OCI-LY3 (cell line): ENCODE results near the gene CNTN5.
"Not testable (repeated sequence)": the region's sequence is repeated elsewhere in the genome, so short reads cannot be mapped to it uniquely, and the experiment has no call there.

Experiments
- H2AFZ ChIP-seq: fragments of 200-600, 300-600 bp; shearing (Covaris generic); 2 replicates; pipeline ENCODE4 v1.6.0; 2014; ENCODE audit warnings: antibody characterized with exemption, low read depth, low read length
- H3K27ac ChIP-seq: fragments of 200-600, 300-600 bp; sonication (generic); 2 replicates; pipeline ENCODE4 v1.5.1; 2014; ENCODE audit warnings: mild to moderate bottlenecking, low read length, moderate library complexity, mixed read lengths
- H3K27me3 ChIP-seq: fragments of 200-600, 300-600 bp; sonication (generic); 2 replicates; pipeline ENCODE4 v1.6.1; 2014; ENCODE audit warnings: low read depth, low read length, mixed read lengths
- H3K36me3 ChIP-seq: fragments of 200-600, 300-600 bp; sonication (generic); replicated peaks from 2 replicates; pipeline ENCODE3; 2014; ENCODE audit warnings: low read depth, low read length, mixed read lengths
- H3K4me1 ChIP-seq: fragments of 300-600, 200-600 bp; sonication (generic); 2 replicates; pipeline ENCODE4 v1.6.1; 2014; ENCODE audit warnings: low read length, mixed read lengths
- H3K4me2 ChIP-seq: fragments of 200-600, 300-600 bp; sonication (generic); 2 replicates; pipeline ENCODE4 v1.6.1; 2014; ENCODE audit warnings: low read length, mixed read lengths
- H3K4me3 ChIP-seq: fragments of 300-600, 200-600 bp; sonication (generic); 2 replicates; pipeline ENCODE4 v1.5.1; 2014; ENCODE audit warnings: antibody characterized with exemption, mild to moderate bottlenecking, low read length, moderate library complexity
- H3K79me2 ChIP-seq: fragments of 300-600, 200-600 bp; shearing (Covaris generic); 2 replicates; pipeline ENCODE4 v1.6.1; 2014; ENCODE audit warnings: mild to moderate bottlenecking, low read length, mixed read lengths
- H3K9ac ChIP-seq: fragments of 300-600, 200-600 bp; shearing (Covaris generic); 2 replicates; pipeline ENCODE4 v1.6.0; 2014; ENCODE audit warnings: mild to moderate bottlenecking, low read length, moderate library complexity
- H3K9me3 ChIP-seq: fragments of 200-600, 300-600 bp; shearing (Covaris generic); 2 replicates; pipeline ENCODE4 v1.6.1; 2014; ENCODE audit warnings: low read length, mixed read lengths; ENCODE audit not compliant: insufficient read depth
- H4K20me1 ChIP-seq: fragments of 200-600, 300-600 bp; sonication (generic); 2 replicates; pipeline ENCODE4 v1.6.1; 2016; ENCODE audit warnings: low read length, mixed read lengths; ENCODE audit not compliant: insufficient read depth
- EZH2phosphoT487 ChIP-seq: fragments of 200-600 bp; shearing (Covaris generic); IDR thresholded peaks from 2 replicates; pipeline ENCODE4 v1.6.1; 2018; ENCODE audit warnings: antibody characterized with exemption, mixed run types, low read depth
- TF ChIP-seq, protein P1 (sequence below): fragments of 200-600, 300-600 bp; sonication (generic); IDR thresholded peaks from 2 replicates; pipeline ENCODE4 v1.5.1; 2014; ENCODE audit warnings: antibody characterized with exemption, low read length, low read depth

The CNTN5 gene

DNA sequence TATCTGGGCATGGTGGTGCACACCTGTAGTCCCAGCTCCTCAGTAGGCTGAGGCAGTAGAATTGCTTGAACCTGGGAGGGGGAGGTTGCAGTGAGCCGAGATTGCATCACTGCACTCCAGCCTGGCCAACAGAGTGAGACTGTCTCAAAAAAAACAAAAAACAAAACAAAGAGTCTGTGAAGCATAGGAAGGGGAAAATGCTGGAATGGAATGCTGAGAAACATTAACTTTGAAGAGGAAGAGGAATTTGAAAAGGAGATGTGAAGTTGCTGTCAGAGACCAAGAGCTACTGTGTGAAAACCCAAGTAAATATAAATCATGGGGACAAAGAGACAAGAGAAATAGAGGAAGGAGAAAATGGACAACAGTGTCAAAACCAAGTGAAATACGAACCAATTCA is 1211.3 kb downstream of the CNTN5 start:
- TF ChIP-seq, protein P1, sequence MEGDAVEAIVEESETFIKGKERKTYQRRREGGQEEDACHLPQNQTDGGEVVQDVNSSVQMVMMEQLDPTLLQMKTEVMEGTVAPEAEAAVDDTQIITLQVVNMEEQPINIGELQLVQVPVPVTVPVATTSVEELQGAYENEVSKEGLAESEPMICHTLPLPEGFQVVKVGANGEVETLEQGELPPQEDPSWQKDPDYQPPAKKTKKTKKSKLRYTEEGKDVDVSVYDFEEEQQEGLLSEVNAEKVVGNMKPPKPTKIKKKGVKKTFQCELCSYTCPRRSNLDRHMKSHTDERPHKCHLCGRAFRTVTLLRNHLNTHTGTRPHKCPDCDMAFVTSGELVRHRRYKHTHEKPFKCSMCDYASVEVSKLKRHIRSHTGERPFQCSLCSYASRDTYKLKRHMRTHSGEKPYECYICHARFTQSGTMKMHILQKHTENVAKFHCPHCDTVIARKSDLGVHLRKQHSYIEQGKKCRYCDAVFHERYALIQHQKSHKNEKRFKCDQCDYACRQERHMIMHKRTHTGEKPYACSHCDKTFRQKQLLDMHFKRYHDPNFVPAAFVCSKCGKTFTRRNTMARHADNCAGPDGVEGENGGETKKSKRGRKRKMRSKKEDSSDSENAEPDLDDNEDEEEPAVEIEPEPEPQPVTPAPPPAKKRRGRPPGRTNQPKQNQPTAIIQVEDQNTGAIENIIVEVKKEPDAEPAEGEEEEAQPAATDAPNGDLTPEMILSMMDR: no peak
- no peak for TF ChIP-seq EZH2phosphoT487
- Histone ChIP-seq H2AFZ (no peak overlapping the region), H3K27ac (no peak overlapping the region), H3K36me3 (no peaks in the 10 kb centered on the region), H4K20me1 (no peaks in the 10 kb centered on the region), H3K4me2 (no peak overlapping the region), H3K79me2 (no peaks in the 10 kb centered on the region), H3K9ac (no peak overlapping the region), H3K27me3 (no peaks in the 10 kb centered on the region), H3K4me1 (no peaks in the 10 kb centered on the region), H3K9me3 (no peaks in the 10 kb centered on the region), H3K4me3 (no peak overlapping the region)

DNA sequence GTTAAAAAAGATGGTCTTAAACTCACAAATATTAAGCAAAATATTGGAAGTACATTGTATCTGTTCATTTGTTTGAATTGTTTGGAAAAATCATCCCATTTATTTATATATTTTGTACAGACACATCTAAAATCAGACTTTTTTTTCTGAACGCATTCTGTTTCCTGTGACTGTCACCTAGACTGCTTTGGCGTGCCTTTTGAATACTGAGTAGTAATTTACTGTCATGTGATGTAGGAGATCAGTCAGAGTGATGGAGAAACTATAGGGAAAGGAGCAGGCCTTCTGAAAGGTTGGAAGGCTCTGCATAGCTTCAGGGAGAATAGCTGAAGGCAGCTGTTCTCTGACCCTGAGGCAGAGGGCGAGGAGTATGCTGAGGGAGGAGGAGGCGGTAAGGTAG is 1214.3 kb downstream of the CNTN5 start:
- Histone ChIP-seq H3K4me3 (no peak overlapping the region), H3K4me2 (no peak overlapping the region), H3K9ac (no peak overlapping the region), H3K79me2 (no peaks in the 10 kb centered on the region), H3K27ac (no peak overlapping the region), H4K20me1 (no peaks in the 10 kb centered on the region), H2AFZ (no peak overlapping the region), H3K27me3 (no peaks in the 10 kb centered on the region), H3K4me1 (no peaks in the 10 kb centered on the region), H3K36me3 (no peaks in the 10 kb centered on the region), H3K9me3 (no peaks in the 10 kb centered on the region)
- TF ChIP-seq EZH2phosphoT487: no peak
- TF ChIP-seq, protein P1: no peak

DNA sequence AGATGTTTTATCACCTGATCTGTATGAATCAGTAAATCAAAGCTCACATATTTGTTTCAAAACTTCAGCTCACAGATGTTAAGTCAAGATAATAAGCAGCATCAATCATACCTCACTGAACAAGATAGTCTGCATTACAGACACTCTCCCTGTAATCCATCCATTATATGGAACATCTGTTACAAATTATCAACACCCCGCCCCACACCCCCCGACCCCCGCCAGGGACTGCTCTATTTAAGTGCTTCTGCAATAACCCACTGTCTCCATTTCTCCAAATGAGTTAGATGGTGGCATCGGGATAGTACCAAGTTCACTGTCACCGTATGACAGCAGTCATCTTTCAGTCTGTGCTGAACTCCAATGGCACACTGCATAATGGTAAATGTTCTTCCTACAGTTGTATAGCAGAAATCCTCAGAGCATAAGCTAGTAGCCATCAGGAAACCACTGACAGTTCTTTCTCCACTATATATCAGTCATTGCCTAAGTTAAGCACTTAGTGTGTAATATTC is 1219.3 kb downstream of the CNTN5 start:
- no peak overlapping the region for H3K27ac ChIP-seq

DNA sequence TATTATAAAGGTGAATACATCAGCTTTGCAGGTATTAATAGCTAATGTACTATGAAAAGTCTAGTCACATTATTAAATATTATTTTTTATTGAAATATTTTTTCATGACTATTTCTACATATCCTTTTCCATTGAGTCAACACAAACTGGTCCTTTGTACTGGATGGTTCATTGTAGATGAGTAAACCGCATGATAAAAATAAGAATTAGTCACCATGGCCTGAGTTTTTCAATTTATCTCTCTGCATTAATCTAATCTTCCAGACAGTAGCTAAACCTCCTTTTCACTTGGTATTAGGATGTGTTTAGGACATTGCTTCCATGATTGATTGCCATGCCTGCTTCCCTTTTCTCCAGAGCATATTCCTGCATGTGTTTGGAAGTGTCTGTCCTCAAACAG is 1227.0 kb downstream of the CNTN5 start:
- no peak overlapping the region for H3K4me2 ChIP-seq
- H3K27me3 ChIP-seq: no peaks in the 10 kb centered on the region
- H2AFZ ChIP-seq: no peak overlapping the region
- no peaks in the 10 kb centered on the region for H3K79me2 ChIP-seq
- no peak overlapping the region for H3K4me3 ChIP-seq
- H4K20me1 ChIP-seq: no peaks in the 10 kb centered on the region
- no peaks in the 10 kb centered on the region for H3K9me3 ChIP-seq
- H3K36me3 ChIP-seq: no peaks in the 10 kb centered on the region
- TF ChIP-seq, protein P1: no peak
- TF ChIP-seq EZH2phosphoT487: no peak
- H3K9ac ChIP-seq: no peak overlapping the region
- H3K4me1 ChIP-seq: no peaks in the 10 kb centered on the region
- H3K27ac ChIP-seq: no peak overlapping the region

More for the DNA sequence above, 1219.3 kb downstream of the CNTN5 start:
- no peak for TF ChIP-seq EZH2phosphoT487
- TF ChIP-seq, protein P1: no peak
- Histone ChIP-seq H3K79me2 (no peaks in the 10 kb centered on the region), H4K20me1 (no peaks in the 10 kb centered on the region), H3K4me3 (no peak overlapping the region), H3K36me3 (no peaks in the 10 kb centered on the region), H3K27me3 (no peaks in the 10 kb centered on the region), H2AFZ (no peak overlapping the region), H3K4me1 (no peaks in the 10 kb centered on the region), H3K9me3 (no peaks in the 10 kb centered on the region), H3K4me2 (no peak overlapping the region), H3K9ac (no peak overlapping the region)

DNA sequence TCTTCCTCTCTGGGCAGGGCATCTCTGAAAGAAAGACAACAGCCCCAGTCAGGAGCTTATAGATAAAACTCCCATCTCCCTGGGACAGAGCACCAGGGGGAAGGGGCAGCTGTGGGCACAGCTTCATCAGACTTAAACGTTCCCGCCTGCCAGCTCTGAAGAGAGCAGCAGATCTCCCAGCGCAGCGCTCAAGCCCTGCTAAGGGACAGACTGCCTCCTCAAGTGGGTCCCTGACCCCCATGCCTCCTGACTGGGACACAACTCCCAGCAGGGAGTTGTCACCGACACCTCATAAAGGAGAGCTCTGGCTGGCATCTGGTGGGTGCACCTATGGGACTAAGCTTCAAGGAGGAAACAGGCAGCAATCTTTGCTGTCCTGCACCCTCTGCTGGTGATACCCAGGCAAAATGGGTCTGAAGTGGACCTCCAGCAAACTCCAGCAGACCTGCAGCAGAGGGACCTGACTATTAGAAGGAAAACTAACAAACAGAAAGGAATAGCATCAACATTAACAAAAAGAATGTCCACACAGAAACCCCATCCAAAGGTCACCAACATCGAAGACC is 1236.6 kb downstream of the CNTN5 start:
- not testable (repeated sequence) for H2AFZ ChIP-seq, H3K9ac ChIP-seq, H4K20me1 ChIP-seq

More for the DNA sequence above, 1236.6 kb downstream of the CNTN5 start:
- H3K27me3 ChIP-seq, H3K79me2 ChIP-seq, H3K4me1 ChIP-seq, H3K9me3 ChIP-seq, H3K4me2 ChIP-seq, H3K27ac ChIP-seq, H3K4me3 ChIP-seq, H3K36me3 ChIP-seq: not testable (repeated sequence)
